Activated T-cell treated with anti-CD3 and anti-CD28 coated beads, Interleukin-2, amount 50 U/mL, for 4 hours (primary cell): Measurements from ENCODE around the gene KIF5C. TPM values are rescaled to one million over a fixed set of nuclear protein-coding genes. Genes with fewer than 3 reads are reported as not detected.
A peak's percentile ranks its signal among the peaks of the same experiment; 100 is the strongest.

Experiments
- ATAC-seq, 2 donors: fragments of 200-7000 bp; cut with Tn5 transposase; one replicate each; pipeline ENCODE4 v1.10.0; 2021
- DNase-seq: peaks from one replicate; pipeline ENCODE4 v3.0.0-alpha.2; 2020
- H3K27me3 Mint-ChIP-seq: one replicate; pipeline ENCODE4 v1.8.0; 2021; ENCODE audit warnings: low read depth, mixed read lengths
- H3K36me3 Mint-ChIP-seq: one replicate; pipeline ENCODE4 v1.8.0; 2022; ENCODE audit warnings: mixed read lengths; ENCODE audit not compliant: insufficient read depth
- H3K4me1 Mint-ChIP-seq: one replicate; pipeline ENCODE4 v1.8.0; 2021; ENCODE audit warnings: low read depth, mixed read lengths
- H3K4me3 Mint-ChIP-seq: one replicate; pipeline ENCODE4 v1.8.0; 2021; ENCODE audit warnings: mild to moderate bottlenecking, moderate library complexity, mixed read lengths
- H3K9me3 Mint-ChIP-seq: one replicate; pipeline ENCODE4 v1.8.0; 2021; ENCODE audit warnings: mixed read lengths
- total RNA-seq, 3 donors: library from RNA; stranded (reverse); gene quantifications; one replicate each; pipeline ENCODE4 v1.2.1, GENCODE V29; 2021

Gene KIF5C
- total RNA-seq, 3 donors from 2014 or later, result 4.2 to 7.3 (median 5.5) TPM

DNA sequence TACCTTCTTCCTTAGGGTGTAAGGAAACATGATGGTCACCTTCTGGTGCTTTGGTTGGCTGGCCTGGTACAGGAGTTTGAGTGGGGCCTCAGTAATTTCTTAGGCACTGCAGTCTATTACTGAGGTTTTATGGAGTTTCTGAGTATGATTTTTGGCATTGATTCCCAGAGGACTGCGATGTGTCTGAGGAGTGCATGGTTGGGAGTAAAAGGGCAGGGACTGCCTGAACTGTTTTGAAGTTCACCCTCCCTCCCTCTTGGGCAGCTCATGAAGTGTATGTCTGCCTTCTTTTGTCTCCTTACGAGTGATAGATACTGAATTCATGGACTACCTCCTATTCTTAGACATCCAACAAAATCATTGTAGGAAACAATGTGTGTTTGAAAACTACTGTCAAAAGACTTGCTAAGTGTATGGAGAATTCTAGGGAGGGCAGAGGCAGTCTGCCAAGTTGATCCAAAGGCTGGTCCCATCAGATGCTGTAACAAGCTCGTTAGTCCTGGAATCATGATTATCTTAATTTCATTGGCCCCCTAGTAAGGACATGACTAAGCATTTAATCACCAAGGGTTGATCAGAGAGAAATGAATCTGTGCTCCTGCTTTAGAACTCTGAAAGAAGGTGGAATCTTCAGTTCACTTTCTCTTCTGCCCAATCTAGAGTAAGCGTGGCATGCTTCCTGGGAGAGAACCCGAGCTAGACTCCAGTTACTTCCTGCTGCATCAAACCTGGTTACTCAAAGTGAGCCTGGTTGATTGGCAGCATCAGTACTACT lies 190.0 kb downstream of the KIF5C start:
- no peak for DNase-seq
- no peaks in the 10 kb centered on the region for H3K9me3 Mint-ChIP-seq
- H3K27me3 Mint-ChIP-seq, result no peaks in the 10 kb centered on the region
- no peaks in the 10 kb centered on the region for H3K36me3 Mint-ChIP-seq
- no peak overlapping the region for H3K4me3 Mint-ChIP-seq
- H3K4me1 Mint-ChIP-seq, result peaks cover 10% of the 10 kb centered on the region
- no peak for ATAC-seq

GRCh38 chr2:149068225-149068995 lies 193.4 kb downstream of the KIF5C start:
- Mint-ChIP-seq H3K4me1 (peaks cover 12% of the 10 kb centered on the region), H3K4me3 (no peak overlapping the region), H3K9me3 (no peaks in the 10 kb centered on the region), H3K27me3 (peaks cover 3% of the 10 kb centered on the region), H3K36me3 (no peaks in the 10 kb centered on the region)
- DNase-seq (no peak), ATAC-seq (no peak)

- DNase-seq (no peak), ATAC-seq (peak; percentile 83 to 87)
- peaks cover 12% of the 10 kb centered on the region for H3K4me1 Mint-ChIP-seq
- no peaks in the 10 kb centered on the region for H3K9me3 Mint-ChIP-seq
- H3K27me3 Mint-ChIP-seq, result peaks cover 3% of the 10 kb centered on the region
- no peak overlapping the region for H3K4me3 Mint-ChIP-seq
- H3K36me3 Mint-ChIP-seq, result no peaks in the 10 kb centered on the region
Observed at GRCh38 chr2:149068996-149069888, 194.2 kb downstream of the KIF5C start.

DNA sequence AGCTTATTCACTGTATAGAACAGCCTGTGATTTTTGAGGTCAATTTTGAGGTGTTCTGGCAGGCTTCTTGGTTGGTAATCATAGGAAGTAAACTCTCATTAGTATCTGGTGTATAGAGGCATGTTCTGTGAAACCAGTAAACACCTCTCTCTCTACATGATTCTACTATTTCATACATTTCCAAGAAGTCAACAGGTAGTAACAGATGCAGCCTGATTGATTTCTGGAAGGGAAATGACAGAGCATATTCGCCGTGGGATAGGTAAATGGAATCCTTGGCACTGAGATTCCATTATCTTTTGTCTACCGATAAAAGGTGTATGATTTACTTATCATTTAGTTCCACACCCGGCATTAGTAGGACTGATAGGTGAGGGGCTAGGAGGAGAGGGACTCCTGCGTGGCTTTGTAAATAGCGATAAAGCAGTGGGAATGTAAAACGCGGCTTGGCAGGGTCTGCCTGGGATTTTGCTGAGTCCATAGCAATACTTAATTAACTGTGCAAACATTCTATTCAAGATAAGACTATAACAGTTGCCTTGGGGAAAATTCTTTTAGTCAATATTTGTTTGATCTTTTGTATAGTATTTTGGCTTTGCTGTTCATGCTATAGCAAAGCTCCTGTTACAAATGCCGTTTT lies 195.8 kb downstream of the KIF5C start:
- Mint-ChIP-seq H3K27me3 (peaks cover 3% of the 10 kb centered on the region), H3K4me3 (no peak overlapping the region)
- no peak for DNase-seq

GRCh38 chr2:149075105-149075504 lies 200.1 kb downstream of the KIF5C start:
- Mint-ChIP-seq H3K4me1 (peaks cover 1% of the 10 kb centered on the region), H3K27me3 (peaks cover 3% of the 10 kb centered on the region), H3K9me3 (no peaks in the 10 kb centered on the region), H3K36me3 (no peaks in the 10 kb centered on the region), H3K4me3 (no peak overlapping the region)
- ATAC-seq (no peak), DNase-seq (no peak)

More for the DNA sequence above, 195.8 kb downstream of the KIF5C start:
- Mint-ChIP-seq H3K36me3 (no peaks in the 10 kb centered on the region), H3K9me3 (no peaks in the 10 kb centered on the region), H3K4me1 (peaks cover 12% of the 10 kb centered on the region)
- ATAC-seq, result no peak

- peaks cover 3% of the 10 kb centered on the region for H3K27me3 Mint-ChIP-seq
- H3K4me1 Mint-ChIP-seq, result no peaks in the 10 kb centered on the region
- ATAC-seq (no peak), DNase-seq (no peak)
- H3K9me3 Mint-ChIP-seq, result no peaks in the 10 kb centered on the region
- no peak overlapping the region for H3K4me3 Mint-ChIP-seq
- no peaks in the 10 kb centered on the region for H3K36me3 Mint-ChIP-seq
Observed at GRCh38 chr2:149075853-149076252, 200.8 kb downstream of the KIF5C start.

Other genes with a start within 250 kb of the KIF5C start
- gene EPC2, start 230.5 kb upstream of the KIF5C start, total RNA-seq, result 10 to 100 TPM; 28.4 to 32.4 (median 28.6) TPM
- gene LYPD6B, start 163.5 kb downstream of the KIF5C start, total RNA-seq, result not detected